ENCODE data around the gene ZNF132. TPM values are rescaled to one million over a fixed set of nuclear protein-coding genes. Genes with fewer than 3 reads are reported as not detected.
"Not testable (repeated sequence)": the region's sequence is repeated elsewhere in the genome, so short reads cannot be mapped to it uniquely, and the experiment has no call there.

The ZNF132 gene
- total RNA-seq, 1 experiment from 2014 or later, result not detected

DNA sequence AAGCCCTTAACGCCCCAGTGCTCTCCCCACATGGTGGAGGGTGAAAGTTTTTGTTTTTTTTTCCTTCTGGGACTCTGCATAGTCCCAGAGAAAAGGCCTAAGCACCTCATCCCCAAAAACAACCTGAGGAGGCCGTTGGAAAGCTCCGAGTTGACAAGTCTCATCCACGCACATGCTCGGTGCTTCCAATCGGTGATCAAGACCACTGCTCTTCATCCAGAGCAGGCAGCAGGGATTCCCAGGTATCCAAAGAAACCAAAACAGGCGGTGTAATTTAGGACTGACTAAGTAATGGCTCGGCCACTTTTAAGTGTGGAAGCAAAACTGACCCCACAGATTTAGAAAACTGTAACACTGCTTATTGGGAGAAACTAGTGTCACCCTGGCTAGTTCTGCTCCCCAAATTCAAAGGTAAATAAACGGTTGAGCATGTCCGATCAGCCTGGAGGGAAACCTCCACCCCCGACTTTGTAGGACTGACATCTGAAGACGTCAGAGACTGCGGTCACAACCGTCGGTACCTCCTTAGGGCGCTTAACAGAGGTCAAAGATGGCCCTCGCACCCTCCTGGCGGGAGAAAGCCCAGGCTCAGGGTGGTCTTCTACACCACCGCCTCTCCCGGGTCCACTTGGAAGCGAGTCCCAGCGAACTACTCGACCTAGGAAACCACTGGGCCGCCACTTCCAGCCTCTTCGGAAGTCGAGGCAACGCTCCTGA, 35.2 kb upstream of the ZNF132 start:
- Mint-ChIP-seq H3K27ac (ENCODE audit: unreplicated experiment) (peak overlapping the region; percentile 95), H3K9me3 (ENCODE audit: low read depth, unreplicated experiment) (no peaks in the 10 kb centered on the region), H3K4me1 (ENCODE audit: low read depth, unreplicated experiment) (peaks cover 9% of the 10 kb centered on the region), H3K4me3 (ENCODE audit: low read depth, unreplicated experiment) (peak overlapping the region; percentile 71), H3K36me3 (ENCODE audit: insufficient read depth, unreplicated experiment) (peaks cover 67% of the 10 kb centered on the region), H3K27me3 (ENCODE audit: unreplicated experiment) (no peaks in the 10 kb centered on the region)
- no peak for DNase-seq
- BruUV-seq (replicated peaks), result TSS peak; percentile 49
- CTCF ChIA-PET, result interaction anchor here (1.0 to 1.2 kb wide), 2 partner anchors 39 to 44 kb away, joined by 3 to 7 read pairs; partner anchors contain the start of gene ZBTB45
- intact Hi-C loops (cut with micrococcal nuclease; ENCODE audit: unreplicated experiment), result no loop called here
- TF ChIP-seq, protein P1, sequence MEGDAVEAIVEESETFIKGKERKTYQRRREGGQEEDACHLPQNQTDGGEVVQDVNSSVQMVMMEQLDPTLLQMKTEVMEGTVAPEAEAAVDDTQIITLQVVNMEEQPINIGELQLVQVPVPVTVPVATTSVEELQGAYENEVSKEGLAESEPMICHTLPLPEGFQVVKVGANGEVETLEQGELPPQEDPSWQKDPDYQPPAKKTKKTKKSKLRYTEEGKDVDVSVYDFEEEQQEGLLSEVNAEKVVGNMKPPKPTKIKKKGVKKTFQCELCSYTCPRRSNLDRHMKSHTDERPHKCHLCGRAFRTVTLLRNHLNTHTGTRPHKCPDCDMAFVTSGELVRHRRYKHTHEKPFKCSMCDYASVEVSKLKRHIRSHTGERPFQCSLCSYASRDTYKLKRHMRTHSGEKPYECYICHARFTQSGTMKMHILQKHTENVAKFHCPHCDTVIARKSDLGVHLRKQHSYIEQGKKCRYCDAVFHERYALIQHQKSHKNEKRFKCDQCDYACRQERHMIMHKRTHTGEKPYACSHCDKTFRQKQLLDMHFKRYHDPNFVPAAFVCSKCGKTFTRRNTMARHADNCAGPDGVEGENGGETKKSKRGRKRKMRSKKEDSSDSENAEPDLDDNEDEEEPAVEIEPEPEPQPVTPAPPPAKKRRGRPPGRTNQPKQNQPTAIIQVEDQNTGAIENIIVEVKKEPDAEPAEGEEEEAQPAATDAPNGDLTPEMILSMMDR (IDR thresholded peaks at IDR 0.05; ENCODE audit: unreplicated experiment), result no peak

DNA sequence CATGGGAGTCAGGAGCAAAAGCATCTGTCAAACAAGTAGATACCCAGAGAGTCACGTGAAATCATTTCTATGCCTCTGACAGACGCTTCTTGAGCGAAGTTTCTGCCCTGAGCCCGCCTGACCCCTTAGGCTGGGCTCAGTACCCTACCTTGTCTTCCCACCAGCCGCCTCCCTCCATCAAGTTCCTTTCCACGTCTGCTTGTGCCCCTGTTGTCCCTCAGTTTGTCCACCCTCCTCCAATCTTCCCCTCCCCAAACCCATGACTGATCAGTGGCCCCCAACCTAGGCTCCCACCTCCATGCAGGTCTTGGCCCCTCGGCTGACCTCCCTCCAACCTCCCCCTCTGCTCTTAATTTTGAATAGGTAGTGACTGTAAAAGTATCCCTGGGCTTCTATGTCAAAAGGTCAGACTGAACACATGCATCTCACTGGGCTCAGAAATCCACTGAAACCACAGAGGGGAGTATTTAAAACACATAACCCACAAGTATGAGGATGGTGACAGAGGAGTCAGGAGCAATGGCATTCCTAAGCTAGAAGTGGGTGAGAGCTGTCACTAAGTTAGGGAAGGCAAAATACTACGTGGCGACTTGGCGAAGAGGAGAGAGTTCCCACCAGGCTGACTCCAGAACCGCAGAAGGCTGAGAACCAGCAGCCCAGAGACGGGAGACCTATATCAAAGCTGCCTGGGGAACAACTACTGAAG, 34.5 kb upstream of the ZNF132 start:
- BruUV-seq (replicated peaks), result no TSS peak
- TF ChIP-seq, protein P1 (IDR thresholded peaks at IDR 0.05; ENCODE audit: unreplicated experiment), result no peak
- no peak for DNase-seq
- Mint-ChIP-seq H3K36me3 (ENCODE audit: insufficient read depth, unreplicated experiment) (peaks cover 64% of the 10 kb centered on the region), H3K27ac (ENCODE audit: unreplicated experiment) (peak overlapping the region; percentile 7), H3K9me3 (ENCODE audit: low read depth, unreplicated experiment) (no peaks in the 10 kb centered on the region), H3K27me3 (ENCODE audit: unreplicated experiment) (no peaks in the 10 kb centered on the region), H3K4me3 (ENCODE audit: low read depth, unreplicated experiment) (peak overlapping the region; percentile 71), H3K4me1 (ENCODE audit: low read depth, unreplicated experiment) (peaks cover 9% of the 10 kb centered on the region)
- intact Hi-C loops (cut with micrococcal nuclease; ENCODE audit: unreplicated experiment), result no loop called here
- CTCF ChIA-PET, result no interaction called here

DNA sequence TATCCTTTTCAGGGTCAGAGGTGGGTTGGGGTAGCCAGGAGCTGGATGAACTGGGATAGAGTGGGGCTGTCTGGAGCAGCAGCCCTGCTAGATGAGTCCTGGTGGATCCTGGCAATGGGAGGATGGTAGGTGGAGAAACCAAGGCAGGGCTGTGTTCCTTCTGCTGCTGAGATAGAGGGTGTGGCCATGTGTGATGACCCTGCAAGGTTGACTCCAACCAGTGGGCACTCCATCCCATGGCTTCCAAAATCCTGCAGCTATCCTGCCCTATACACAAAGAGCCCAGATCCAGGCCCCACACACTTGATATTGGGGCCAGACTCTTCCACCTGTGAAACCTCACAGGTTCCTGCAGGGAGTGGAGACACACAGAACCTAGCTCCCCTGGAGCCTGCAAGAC, 33.8 kb upstream of the ZNF132 start:
- DNase-seq, result no peak
- intact Hi-C loops (cut with micrococcal nuclease; ENCODE audit: unreplicated experiment), result no loop called here
- H3K4me1 Mint-ChIP-seq (ENCODE audit: low read depth, unreplicated experiment), result peaks cover 9% of the 10 kb centered on the region
- no peaks in the 10 kb centered on the region for H3K9me3 Mint-ChIP-seq (ENCODE audit: low read depth, unreplicated experiment)
- TF ChIP-seq, protein P1 (IDR thresholded peaks at IDR 0.05; ENCODE audit: unreplicated experiment), result no peak
- peaks cover 64% of the 10 kb centered on the region for H3K36me3 Mint-ChIP-seq (ENCODE audit: insufficient read depth, unreplicated experiment)
- CTCF ChIA-PET, result no interaction called here
- no peaks in the 10 kb centered on the region for H3K27me3 Mint-ChIP-seq (ENCODE audit: unreplicated experiment)
- BruUV-seq (replicated peaks), result no TSS peak
- H3K4me3 Mint-ChIP-seq (ENCODE audit: low read depth, unreplicated experiment), result no peak overlapping the region
- peak overlapping the region; percentile 7 for H3K27ac Mint-ChIP-seq (ENCODE audit: unreplicated experiment)

DNA sequence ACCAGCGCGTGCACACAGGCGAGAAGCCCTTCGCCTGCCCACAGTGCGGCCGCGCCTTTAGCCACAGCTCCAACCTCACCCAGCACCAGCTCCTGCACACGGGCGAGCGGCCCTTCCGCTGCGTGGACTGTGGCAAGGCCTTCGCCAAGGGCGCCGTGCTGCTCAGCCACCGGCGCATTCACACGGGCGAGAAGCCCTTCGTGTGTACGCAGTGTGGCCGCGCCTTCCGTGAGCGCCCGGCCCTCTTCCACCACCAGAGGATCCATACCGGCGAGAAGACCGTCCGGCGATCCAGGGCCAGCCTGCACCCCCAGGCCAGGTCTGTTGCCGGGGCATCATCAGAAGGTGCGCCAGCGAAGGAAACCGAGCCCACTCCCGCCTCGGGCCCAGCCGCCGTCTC, 31.8 kb upstream of the ZNF132 start:
- Mint-ChIP-seq H3K27me3 (ENCODE audit: unreplicated experiment) (no peaks in the 10 kb centered on the region), H3K27ac (ENCODE audit: unreplicated experiment) (no peak overlapping the region), H3K4me3 (ENCODE audit: low read depth, unreplicated experiment) (no peak overlapping the region), H3K36me3 (ENCODE audit: insufficient read depth, unreplicated experiment) (peaks cover 74% of the 10 kb centered on the region), H3K9me3 (ENCODE audit: low read depth, unreplicated experiment) (no peaks in the 10 kb centered on the region), H3K4me1 (ENCODE audit: low read depth, unreplicated experiment) (peaks cover 17% of the 10 kb centered on the region)
- TF ChIP-seq, protein P1 (IDR thresholded peaks at IDR 0.05; ENCODE audit: unreplicated experiment), result no peak
- CTCF ChIA-PET, result no interaction called here
- BruUV-seq (replicated peaks), result no TSS peak
- intact Hi-C loops (cut with micrococcal nuclease; ENCODE audit: unreplicated experiment), result no loop called here
- DNase-seq, result no peak

DNA sequence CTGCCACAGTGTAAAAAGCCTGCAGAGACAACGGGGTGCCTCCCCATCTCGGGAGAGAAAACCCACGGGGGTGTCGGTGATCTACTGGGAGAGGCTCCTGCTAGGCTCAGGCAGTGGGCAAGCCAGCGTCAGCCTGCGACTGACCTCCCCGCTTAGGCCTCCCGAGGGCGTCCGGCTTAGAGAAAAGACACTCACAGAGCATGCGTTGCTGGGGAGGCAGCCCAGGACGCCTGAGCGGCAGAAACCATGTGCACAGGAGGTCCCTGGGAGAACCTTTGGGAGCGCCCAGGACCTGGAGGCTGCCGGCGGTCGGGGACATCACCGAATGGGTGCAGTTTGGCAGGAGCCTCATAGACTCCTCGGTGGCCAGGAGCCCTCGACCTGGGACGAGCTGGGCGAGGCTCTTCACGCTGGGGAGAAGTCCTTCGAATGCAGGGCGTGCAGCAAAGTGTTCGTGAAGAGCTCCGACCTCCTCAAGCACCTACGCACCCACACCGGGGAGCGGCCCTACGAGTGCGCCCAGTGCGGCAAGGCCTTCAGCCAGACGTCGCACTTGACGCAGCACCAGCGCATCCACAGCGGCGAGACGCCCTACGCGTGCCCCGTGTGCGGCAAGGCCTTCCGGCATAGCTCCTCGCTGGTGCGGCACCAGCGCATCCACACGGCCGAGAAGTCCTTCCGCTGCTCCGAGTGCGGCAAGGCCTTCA, 31.0 kb upstream of the ZNF132 start:
- CTCF ChIA-PET; H3K4me3 Mint-ChIP-seq (ENCODE audit: low read depth, unreplicated experiment); H3K27me3 Mint-ChIP-seq (ENCODE audit: unreplicated experiment); H3K27ac Mint-ChIP-seq (ENCODE audit: unreplicated experiment); DNase-seq; H3K9me3 Mint-ChIP-seq (ENCODE audit: low read depth, unreplicated experiment); BruUV-seq (replicated peaks); intact Hi-C loops (cut with micrococcal nuclease; ENCODE audit: unreplicated experiment): not testable (repeated sequence)
- Mint-ChIP-seq H3K4me1 (ENCODE audit: low read depth, unreplicated experiment) (peaks cover 14% of the 10 kb centered on the region), H3K36me3 (ENCODE audit: insufficient read depth, unreplicated experiment) (peaks cover 74% of the 10 kb centered on the region)
